AG08395 (cell line): Measurements from ENCODE around the gene F10.
A peak's percentile ranks its signal among the peaks of the same experiment; 100 is the strongest.

Experiments used
- DNase-seq: peaks from one replicate; pipeline ENCODE4 v3.0.0; 2012; ENCODE audit warnings: mixed read lengths, low spot score

The F10 gene

GRCh38 chr13:113086991-113087922 is 35.3 kb upstream of the F10 start:
- DNase-seq, result no peak

- no peak for DNase-seq
Observed at GRCh38 chr13:113087923-113088690, 34.5 kb upstream of the F10 start.

GRCh38 chr13:113088691-113089020 is 33.9 kb upstream of the F10 start:
- DNase-seq, result no peak

- no peak for DNase-seq
Observed at GRCh38 chr13:113089693-113090414, 32.7 kb upstream of the F10 start.

- no peak for DNase-seq
Observed at GRCh38 chr13:113090415-113090770, 32.2 kb upstream of the F10 start.

- DNase-seq, result no peak
Observed at GRCh38 chr13:113090806-113091205, 31.8 kb upstream of the F10 start.

GRCh38 chr13:113091211-113091771 is 31.3 kb upstream of the F10 start:
- DNase-seq, result no peak

- no peak for DNase-seq
Observed at GRCh38 chr13:113091891-113092775, 30.5 kb upstream of the F10 start.

GRCh38 chr13:113092776-113093579 is 29.6 kb upstream of the F10 start:
- DNase-seq, result no peak

GRCh38 chr13:113093580-113094409 is 28.8 kb upstream of the F10 start:
- DNase-seq, result no peak

GRCh38 chr13:113094410-113094800 is 28.2 kb upstream of the F10 start:
- DNase-seq, result no peak

- no peak for DNase-seq
Observed at GRCh38 chr13:113095146-113096051, 27.2 kb upstream of the F10 start.

GRCh38 chr13:113096052-113096744 is 26.4 kb upstream of the F10 start:
- no peak for DNase-seq

- no peak for DNase-seq
Observed at GRCh38 chr13:113096745-113097305, 25.8 kb upstream of the F10 start.

- no peak for DNase-seq
Observed at GRCh38 chr13:113097651-113098050, 24.9 kb upstream of the F10 start.

GRCh38 chr13:113098162-113098732 is 24.4 kb upstream of the F10 start:
- peak; percentile 89 for DNase-seq

- no peak for DNase-seq
Observed at GRCh38 chr13:113099142-113099541, 23.5 kb upstream of the F10 start.
